IMR-90 (cell line): ENCODE data around the gene COPS9. TPM values are rescaled to one million over a fixed set of nuclear protein-coding genes. Genes with fewer than 3 reads are reported as not detected.
A peak's percentile ranks its signal among the peaks of the same experiment; 100 is the strongest.

ENCODE experiments used
- ATAC-seq: fragments of 200-7000 bp; cut with Tn5 transposase; 2 replicates; pipeline ENCODE4 v1.9.1; 2020; ENCODE audit warnings: low read depth, mild to moderate bottlenecking, moderate library complexity
- BruUV-seq: library from RNA; stranded (reverse); fragments of 400-500 nt; replicated peaks from 2 replicates; lab custom pipeline; 2021; lab: Mats Ljungman, UMichigan
- CTCF ChIA-PET: fragments of 300-600 bp; formaldehyde crosslinking; extraction: SDS; loops from one replicate; lab custom pipeline; 2021; ENCODE audit warnings: antibody characterized with exemption; lab: Yijun Ruan, JAX
- POLR2A ChIA-PET: fragments of 300-600 bp; sonication (Branson Sonifier 250); formaldehyde crosslinking; loops from one replicate; lab custom pipeline; 2022; ENCODE audit warnings: antibody characterized with exemption; ENCODE audit not compliant: unreplicated experiment; lab: Charles Lee
- DNase-seq: peaks from one replicate; pipeline ENCODE4 v3.0.0; 2013
- H2AFZ ChIP-seq: replicated peaks from 2 replicates; pipeline ENCODE3; 2013; ENCODE audit warnings: low read length, mild to moderate bottlenecking; ENCODE audit not compliant: poor library complexity
- H2AK5ac ChIP-seq: 2 replicates; pipeline ENCODE4 v1.6.1; 2013; ENCODE audit warnings: low read depth, low read length, inconsistent platforms
- H2AK9ac ChIP-seq: replicated peaks from 2 replicates; pipeline ENCODE3; 2013; ENCODE audit warnings: mild to moderate bottlenecking, low read depth, low read length, moderate library complexity; ENCODE audit not compliant: poor library complexity
- H2BK120ac ChIP-seq: 2 replicates; pipeline ENCODE4 v1.6.1; 2013; ENCODE audit warnings: low read depth, low read length, inconsistent platforms
- H2BK15ac ChIP-seq: 3 replicates; pipeline ENCODE4 v1.6.1; 2013; ENCODE audit warnings: low read depth, low read length, inconsistent platforms
- H2BK20ac ChIP-seq: 2 replicates; pipeline ENCODE4 v1.6.1; 2013; ENCODE audit warnings: low read depth, mild to moderate bottlenecking, inconsistent platforms, low read length, moderate library complexity
- H2BK5ac ChIP-seq: 2 replicates; pipeline ENCODE4 v1.6.1; 2013; ENCODE audit warnings: mild to moderate bottlenecking, low read depth, low read length, inconsistent platforms; ENCODE audit not compliant: poor library complexity, severe bottlenecking
- H3K14ac ChIP-seq: replicated peaks from 2 replicates; pipeline ENCODE4 v1.6.1; 2013; ENCODE audit warnings: low read depth, low read length, inconsistent platforms
- H3K18ac ChIP-seq: 2 replicates; pipeline ENCODE4 v1.6.1; 2013; ENCODE audit warnings: low read depth, low read length, control low read depth
- H3K23ac ChIP-seq: 2 replicates; pipeline ENCODE4 v1.6.1; 2013; ENCODE audit warnings: low read depth, low read length, inconsistent platforms
- H3K27ac ChIP-seq: 2 replicates; pipeline ENCODE4 v1.5.1; 2013; ENCODE audit warnings: mild to moderate bottlenecking, control low read depth, low read length; ENCODE audit not compliant: insufficient read depth
- H3K27me3 ChIP-seq: 2 replicates; pipeline ENCODE4 v1.6.1; 2013; ENCODE audit warnings: low read length; ENCODE audit not compliant: control insufficient read depth, insufficient read depth
- H3K36me3 ChIP-seq: 2 replicates; pipeline ENCODE4 v1.6.1; 2013; ENCODE audit warnings: low read length, mixed read lengths; ENCODE audit not compliant: control insufficient read depth, insufficient read depth
- H3K4ac ChIP-seq: 2 replicates; pipeline ENCODE4 v1.6.1; 2013; ENCODE audit warnings: low read depth, low read length, inconsistent platforms
- H3K4me1 ChIP-seq: 2 replicates; pipeline ENCODE4 v1.6.1; 2013; ENCODE audit warnings: low read length, mixed read lengths; ENCODE audit not compliant: control insufficient read depth, insufficient read depth
- H3K4me2 ChIP-seq: 2 replicates; pipeline ENCODE4 v1.6.1; 2013; ENCODE audit warnings: low read depth, mild to moderate bottlenecking, control low read depth, low read length, moderate library complexity
- H3K4me3 ChIP-seq: 2 replicates; pipeline ENCODE4 v1.5.1; 2013; ENCODE audit warnings: low read depth, mild to moderate bottlenecking, control low read depth, low read length, moderate library complexity; ENCODE audit not compliant: insufficient read depth
- H3K56ac ChIP-seq: 2 replicates; pipeline ENCODE4 v1.6.1; 2013; ENCODE audit warnings: low read length, inconsistent platforms; ENCODE audit not compliant: insufficient read depth; ENCODE audit errors: extremely low read depth
- H3K79me1 ChIP-seq, 2 experiments: 2 replicates each; pipeline ENCODE4 v1.6.1; 2013; ENCODE audit warnings: low read length in 2 of 2, inconsistent platforms in 1 of 2, low read depth in 1 of 2
- H3K9ac ChIP-seq: 2 replicates; pipeline ENCODE4 v1.6.1; 2013; ENCODE audit warnings: low read depth, low read length, control low read depth
- H3K9me1 ChIP-seq: 2 replicates; pipeline ENCODE4 v1.6.1; 2013; ENCODE audit warnings: low read length, inconsistent platforms; ENCODE audit not compliant: insufficient read depth
- H3K9me3 ChIP-seq: 2 replicates; pipeline ENCODE4 v1.6.1; 2013; ENCODE audit warnings: low read length; ENCODE audit not compliant: control insufficient read depth, insufficient read depth
- H4K20me1 ChIP-seq: 2 replicates; pipeline ENCODE4 v1.6.1; 2013; ENCODE audit warnings: low read length, inconsistent platforms; ENCODE audit not compliant: insufficient read depth
- H4K5ac ChIP-seq: 2 replicates; pipeline ENCODE4 v1.6.1; 2013; ENCODE audit warnings: mild to moderate bottlenecking, low read depth, low read length, control low read depth
- H4K8ac ChIP-seq, 2 experiments: 2 replicates each; pipeline ENCODE4 v1.6.1; 2013; ENCODE audit warnings: low read depth in 2 of 2, low read length in 2 of 2, control low read depth in 1 of 2, inconsistent platforms in 1 of 2
- H4K91ac ChIP-seq: 2 replicates; pipeline ENCODE4 v1.6.1; 2013; ENCODE audit warnings: low read depth, low read length, inconsistent platforms; ENCODE audit not compliant: insufficient read depth
- BHLHE40 ChIP-seq: fragments of 150-350 bp; IDR thresholded peaks from 2 replicates; pipeline ENCODE4 v1.6.1; 2016; ENCODE audit warnings: mild to moderate bottlenecking, low read depth, low read length
- CEBPB ChIP-seq: IDR thresholded peaks from 2 replicates; pipeline ENCODE4 v1.6.1; 2012; ENCODE audit warnings: low read depth, low read length, improper control_type of control experiment
- CHD1 ChIP-seq: IDR thresholded peaks from 2 replicates; pipeline ENCODE4 v1.6.1; 2012; ENCODE audit warnings: low read depth, low read length, improper control_type of control experiment
- FOS ChIP-seq: fragments of 150-350 bp; IDR thresholded peaks from 2 replicates; pipeline ENCODE4 v1.6.1; 2016; ENCODE audit warnings: low read depth, low read length
- MAFK ChIP-seq: IDR thresholded peaks from 2 replicates; pipeline ENCODE4 v1.6.1; 2012; ENCODE audit warnings: low read depth, low read length, improper control_type of control experiment
- MAZ ChIP-seq: IDR thresholded peaks from 2 replicates; pipeline ENCODE4 v1.6.1; 2012; ENCODE audit warnings: low read depth, mild to moderate bottlenecking, low read length, improper control_type of control experiment, moderate library complexity, borderline replicate concordance
- MXI1 ChIP-seq: IDR thresholded peaks from 2 replicates; pipeline ENCODE4 v1.6.1; 2012; ENCODE audit warnings: low read depth, mild to moderate bottlenecking, low read length, moderate library complexity, borderline replicate concordance
- NFE2L2 ChIP-seq: fragments of 150-350 bp; IDR thresholded peaks from 2 replicates; pipeline ENCODE4 v1.6.1; 2016; ENCODE audit warnings: low read depth, mild to moderate bottlenecking, low read length
- POLR2A ChIP-seq: IDR thresholded peaks from 2 replicates; pipeline ENCODE4 v1.6.1; 2012; ENCODE audit warnings: mild to moderate bottlenecking, low read depth, low read length
- RAD21 ChIP-seq: IDR thresholded peaks from 2 replicates; pipeline ENCODE4 v1.6.1; 2012; ENCODE audit warnings: low read length, improper control_type of control experiment
- RCOR1 ChIP-seq: IDR thresholded peaks from 2 replicates; pipeline ENCODE4 v1.6.1; 2012; ENCODE audit warnings: mild to moderate bottlenecking, low read length, improper control_type of control experiment; ENCODE audit not compliant: insufficient replicate concordance
- RFX5 ChIP-seq: IDR thresholded peaks from 2 replicates; pipeline ENCODE4 v1.8.0; 2012; ENCODE audit warnings: low read depth, mild to moderate bottlenecking, low read length, moderate library complexity
- SMC3 ChIP-seq: fragments of 150-350 bp; IDR thresholded peaks from 2 replicates; pipeline ENCODE4 v1.6.1; 2016; ENCODE audit warnings: low read depth, mild to moderate bottlenecking, antibody characterized with exemption, low read length, moderate library complexity
- WGBS, 2 experiments: methylation state at CpG; one replicate each; pipeline versions ENCODE4 v1.1.5 to v1.1.7; 2013; ENCODE audit warnings: missing lambda C conversion rate in 2 of 2; ENCODE audit not compliant: insufficient read length in 1 of 2; ENCODE audit errors: extremely low coverage in 2 of 2; 5-methylcytosine and 5-hydroxymethylcytosine counted together
- dilution Hi-C: fragments of 300-500 bp; cut with HindIII; formaldehyde crosslinking; loops from one replicate; pipeline ENCODE4 v1.14.3; 2018; ENCODE audit warnings: low sequenced_read_pairs; ENCODE audit not compliant: unreplicated experiment
- in situ Hi-C: fragments of 300-500 bp; cut with MboI; formaldehyde crosslinking; loops from 3 replicates; pipeline ENCODE4 v1.14.3; 2019; ENCODE audit warnings: low sequenced_read_pairs, inconsistent platforms, mixed read lengths
- intact Hi-C: fragments of 100-400 bp; cut with micrococcal nuclease; formaldehyde crosslinking; loops from 2 replicates; pipeline ENCODE4 v1.10.0; 2022
- polyA plus RNA-seq, 3 experiments: library from polyadenylated mRNA; depleted of rRNA; stranded (reverse); fragments of >200 nt; gene quantifications; 2 replicates each; pipeline ENCODE4 v1.2.3, GENCODE V29; 2012; ENCODE audit warnings: low replicate concordance in 1 of 3
- total RNA-seq: library from RNA; depleted of rRNA; stranded (reverse); fragments of >200 nt; gene quantifications from 2 replicates; pipeline ENCODE4 v1.2.3, GENCODE V29; 2012
- TF ChIP-seq, protein P1 (sequence below): conservative IDR thresholded peaks from 2 replicates; pipeline ENCODE4 v1.5.1; 2012; ENCODE audit warnings: mild to moderate bottlenecking, low read depth, low read length, improper control_type of control experiment
- TF ChIP-seq, protein P2 (sequence below): fragments of 150-350 bp; IDR thresholded peaks from 2 replicates; pipeline ENCODE4 v1.6.1; 2017; ENCODE audit warnings: mild to moderate bottlenecking, antibody characterized with exemption, low read length, low read depth

Gene COPS9
- total and polyA plus RNA-seq, 2 of the 4 experiments (the other 2 are of a cell fraction): 85.9 to 309 TPM

DNA sequence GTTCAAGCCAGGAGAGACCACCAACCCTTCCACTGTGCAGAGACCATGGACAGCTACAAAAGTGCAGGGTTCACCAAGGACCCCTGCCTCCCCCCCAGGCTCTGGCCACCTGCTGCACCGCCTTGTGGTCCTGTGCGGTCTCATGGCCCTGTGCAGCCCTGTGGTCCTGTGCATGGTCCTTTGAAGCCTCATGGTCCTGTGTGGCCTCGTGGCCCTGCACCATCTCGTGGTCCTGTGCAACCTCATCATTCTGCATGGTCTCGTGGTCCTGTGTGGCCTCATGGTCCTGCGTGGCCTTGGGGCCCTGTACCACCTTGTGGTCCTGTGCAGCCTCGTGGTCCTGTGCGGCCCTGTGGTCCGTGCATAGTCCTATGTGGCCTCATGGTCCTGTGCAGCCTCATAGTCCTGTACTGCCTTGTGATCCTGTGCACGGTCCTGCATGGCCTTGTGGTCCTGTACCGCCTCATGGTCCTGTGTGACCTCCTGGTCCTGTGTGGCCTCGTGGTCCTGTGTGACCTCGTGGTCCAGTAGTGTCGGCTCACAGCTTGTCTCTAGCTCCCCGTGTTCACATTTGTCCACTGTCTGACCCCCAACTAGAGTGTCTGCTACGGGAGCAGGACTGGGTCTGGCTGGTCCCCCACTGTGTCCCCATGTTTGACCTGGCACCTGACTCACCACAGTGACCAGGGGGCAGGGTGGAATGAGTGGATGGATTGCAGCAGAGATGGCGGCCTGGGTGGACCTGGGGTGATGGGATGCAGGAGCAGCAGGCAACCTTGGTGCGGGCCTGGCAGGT lies 24.4 kb upstream of the COPS9 start:
- Histone ChIP-seq H4K8ac (no peak overlapping the region), H2AFZ (no peak overlapping the region), H3K9ac (no peak overlapping the region), H3K27ac (no peak overlapping the region), H3K9me1 (no peaks in the 10 kb centered on the region), H3K4me2 (no peak overlapping the region), H3K9me3 (no peaks in the 10 kb centered on the region), H3K14ac (no peak overlapping the region), H2AK5ac (no peak overlapping the region), H3K18ac (no peak overlapping the region), H3K36me3 (no peaks in the 10 kb centered on the region), H4K91ac (no peak overlapping the region), H2BK20ac (no peak overlapping the region), H3K4me1 (no peaks in the 10 kb centered on the region), H4K20me1 (no peaks in the 10 kb centered on the region), H4K5ac (no peak overlapping the region), H3K4ac (no peak overlapping the region), H3K23ac (no peak overlapping the region), H3K79me1 (no peaks in the 10 kb centered on the region), H3K4me3 (no peak overlapping the region), H2BK120ac (no peak overlapping the region), H2BK5ac (no peak overlapping the region), H2AK9ac (peak overlapping the region; percentile 5), H3K56ac (no peak overlapping the region), H2BK15ac (no peak overlapping the region), H3K27me3 (peaks cover 9% of the 10 kb centered on the region; the same call in 1 of the 2 replicates)
- DNase-seq (no peak), ATAC-seq (no peak)
- no peak for TF ChIP-seq SMC3
- no peak for TF ChIP-seq NFE2L2
- no peak for TF ChIP-seq FOS
- no peak for TF ChIP-seq CEBPB
- no peak for TF ChIP-seq RFX5
- TF ChIP-seq CHD1: no peak
- no peak for TF ChIP-seq RAD21
- TF ChIP-seq, protein P1, sequence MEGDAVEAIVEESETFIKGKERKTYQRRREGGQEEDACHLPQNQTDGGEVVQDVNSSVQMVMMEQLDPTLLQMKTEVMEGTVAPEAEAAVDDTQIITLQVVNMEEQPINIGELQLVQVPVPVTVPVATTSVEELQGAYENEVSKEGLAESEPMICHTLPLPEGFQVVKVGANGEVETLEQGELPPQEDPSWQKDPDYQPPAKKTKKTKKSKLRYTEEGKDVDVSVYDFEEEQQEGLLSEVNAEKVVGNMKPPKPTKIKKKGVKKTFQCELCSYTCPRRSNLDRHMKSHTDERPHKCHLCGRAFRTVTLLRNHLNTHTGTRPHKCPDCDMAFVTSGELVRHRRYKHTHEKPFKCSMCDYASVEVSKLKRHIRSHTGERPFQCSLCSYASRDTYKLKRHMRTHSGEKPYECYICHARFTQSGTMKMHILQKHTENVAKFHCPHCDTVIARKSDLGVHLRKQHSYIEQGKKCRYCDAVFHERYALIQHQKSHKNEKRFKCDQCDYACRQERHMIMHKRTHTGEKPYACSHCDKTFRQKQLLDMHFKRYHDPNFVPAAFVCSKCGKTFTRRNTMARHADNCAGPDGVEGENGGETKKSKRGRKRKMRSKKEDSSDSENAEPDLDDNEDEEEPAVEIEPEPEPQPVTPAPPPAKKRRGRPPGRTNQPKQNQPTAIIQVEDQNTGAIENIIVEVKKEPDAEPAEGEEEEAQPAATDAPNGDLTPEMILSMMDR: no peak
- TF ChIP-seq MAZ: no peak
- no peak for TF ChIP-seq MXI1
- TF ChIP-seq, protein P2, sequence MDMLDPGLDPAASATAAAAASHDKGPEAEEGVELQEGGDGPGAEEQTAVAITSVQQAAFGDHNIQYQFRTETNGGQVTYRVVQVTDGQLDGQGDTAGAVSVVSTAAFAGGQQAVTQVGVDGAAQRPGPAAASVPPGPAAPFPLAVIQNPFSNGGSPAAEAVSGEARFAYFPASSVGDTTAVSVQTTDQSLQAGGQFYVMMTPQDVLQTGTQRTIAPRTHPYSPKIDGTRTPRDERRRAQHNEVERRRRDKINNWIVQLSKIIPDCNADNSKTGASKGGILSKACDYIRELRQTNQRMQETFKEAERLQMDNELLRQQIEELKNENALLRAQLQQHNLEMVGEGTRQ: no peak
- no peak for TF ChIP-seq RCOR1
- TF ChIP-seq BHLHE40: no peak
- TF ChIP-seq MAFK: no peak
- no peak for TF ChIP-seq POLR2A
- BruUV-seq: no TSS peak
- 63% methylated on average over 14 of the region's 18 CpGs; no CpG with 5 or more reads in 1 of the 2 experiments for WGBS, 2 experiments
- in situ Hi-C loops (no loop called here), intact Hi-C loops (no loop called here), dilution Hi-C loops (no loop called here)
- CTCF ChIA-PET: no interaction called here
- POLR2A ChIA-PET: no interaction called here
